CD8-positive, alpha-beta memory T cell (primary cell): ENCODE data around the gene PBX2. TPM values are rescaled to one million over a fixed set of nuclear protein-coding genes. Genes with fewer than 3 reads are reported as not detected.
A peak's percentile ranks its signal among the peaks of the same experiment; 100 is the strongest.
"Not testable (repeated sequence)": the region's sequence is repeated elsewhere in the genome, so short reads cannot be mapped to it uniquely, and the experiment has no call there.

Experiments
- CTCF ChIA-PET: fragments of 350-600 bp; sonication (Branson Sonifier 250); formaldehyde crosslinking; loops from one replicate; lab custom pipeline; 2021; ENCODE audit warnings: antibody characterized with exemption; lab: Charles Lee
- POLR2A ChIA-PET: fragments of 350-600 bp; sonication (Branson Sonifier 250); formaldehyde crosslinking; loops from one replicate; lab custom pipeline; 2021; ENCODE audit warnings: antibody characterized with exemption; lab: Charles Lee
- DNase-seq, 5 donors: peaks; one replicate each; pipeline versions ENCODE4 v3.0.0 to v3.0.0-alpha.2; 2020 to 2022; ENCODE audit warnings: mixed read lengths in 1 of 5
- H3K27ac ChIP-seq: one replicate; pipeline ENCODE4 v1.7.0; 2013; ENCODE audit warnings: low read depth, mild to moderate bottlenecking, low read length, moderate library complexity
- H3K27me3 ChIP-seq: 2 replicates; pipeline ENCODE4 v1.7.0; 2013; ENCODE audit warnings: low read length, mild to moderate bottlenecking; ENCODE audit not compliant: insufficient read depth, poor library complexity, severe bottlenecking
- H3K36me3 ChIP-seq: 2 replicates; pipeline ENCODE4 v1.7.0; 2013; ENCODE audit warnings: mild to moderate bottlenecking, low read length, moderate library complexity; ENCODE audit not compliant: insufficient read depth
- H3K4me1 ChIP-seq: 2 replicates; pipeline ENCODE4 v1.7.0; 2013; ENCODE audit warnings: mild to moderate bottlenecking, low read length, moderate library complexity; ENCODE audit not compliant: insufficient read depth
- H3K4me3 ChIP-seq: 2 replicates; pipeline ENCODE4 v1.7.0; 2013; ENCODE audit warnings: mild to moderate bottlenecking, low read length
- H3K9me3 ChIP-seq: 2 replicates; pipeline ENCODE4 v1.7.0; 2013; ENCODE audit warnings: mild to moderate bottlenecking, low read length
- H3K27ac Mint-ChIP-seq, 8 donors: one replicate each; pipeline ENCODE4 v1.8.0; 2020 to 2021; ENCODE audit warnings: mixed read lengths in 8 of 8, mild to moderate bottlenecking in 6 of 8, inconsistent platforms in 3 of 8, moderate library complexity in 3 of 8
- H3K27me3 Mint-ChIP-seq, 2 donors: one replicate each; pipeline ENCODE4 v1.8.0; 2020 to 2021; ENCODE audit warnings: mixed read lengths in 2 of 2, mild to moderate bottlenecking in 1 of 2, moderate library complexity in 1 of 2
- H3K36me3 Mint-ChIP-seq, 3 donors: one replicate each; pipeline ENCODE4 v1.8.0; 2020 to 2021; ENCODE audit warnings: mixed read lengths in 3 of 3, inconsistent platforms in 1 of 3, mild to moderate bottlenecking in 1 of 3
- H3K4me1 Mint-ChIP-seq, 3 donors: one replicate each; pipeline ENCODE4 v1.8.0; 2020 to 2021; ENCODE audit warnings: mixed read lengths in 3 of 3, inconsistent platforms in 1 of 3, mild to moderate bottlenecking in 1 of 3
- H3K4me3 Mint-ChIP-seq, 7 donors: one replicate each; pipeline ENCODE4 v1.8.0; 2020 to 2021; ENCODE audit warnings: mixed read lengths in 7 of 7, mild to moderate bottlenecking in 6 of 7, moderate library complexity in 4 of 7, inconsistent platforms in 2 of 7
- H3K9me3 Mint-ChIP-seq, 5 donors: one replicate each; pipeline ENCODE4 v1.8.0; 2020 to 2022; ENCODE audit warnings: mixed read lengths in 5 of 5, mild to moderate bottlenecking in 3 of 5, moderate library complexity in 2 of 5, inconsistent platforms in 1 of 5
- polyA plus RNA-seq: library from polyadenylated mRNA; unstranded; fragments of 300-500 nt; fragmentation: Illumina TruSeq; gene quantifications from one replicate; pipeline ENCODE4 v1.2.3, GENCODE V29; 2021
- total RNA-seq, 2 experiments: library from RNA; stranded (reverse); gene quantifications; one replicate each; pipeline ENCODE4 v1.2.3, GENCODE V29; 2021

The PBX2 gene
- total and polyA plus RNA-seq, 3 experiments from 2014 or later, result 2.2 to 69.4 (median 63.5) TPM

DNA sequence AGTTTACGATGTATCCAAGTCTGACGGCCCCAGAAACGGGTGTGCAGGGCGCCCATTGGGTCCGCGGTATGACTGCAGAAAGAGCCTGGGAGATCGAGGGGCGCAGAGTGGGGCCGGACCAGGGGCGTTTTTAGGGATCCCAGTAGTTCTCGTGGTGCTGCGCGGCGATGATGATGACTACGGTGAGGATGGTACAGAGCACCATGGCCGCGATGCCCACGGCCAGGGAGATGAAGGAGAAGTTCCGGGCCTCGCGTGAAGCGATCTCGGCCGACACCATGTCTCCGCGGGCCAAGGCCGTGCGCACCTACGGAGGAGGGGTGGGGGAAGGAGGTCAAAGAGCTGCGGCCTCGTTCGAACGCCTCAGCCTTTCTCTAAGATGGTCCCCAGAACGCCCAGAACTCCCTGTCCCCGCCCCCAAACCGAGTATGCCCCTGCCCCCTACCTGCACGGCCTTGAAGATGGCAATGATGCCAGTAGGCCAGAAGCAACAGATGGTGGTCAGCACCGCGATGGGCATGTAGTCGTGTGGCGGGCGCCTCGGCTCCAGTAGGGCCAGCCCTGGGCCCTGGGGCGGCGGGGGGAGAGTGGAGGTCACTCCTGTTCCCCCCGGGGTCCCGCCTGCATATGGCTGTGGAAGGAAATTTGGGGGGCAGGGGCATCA is 40.8 kb downstream of the PBX2 start:
- peak overlapping the region; percentile 28 to 88 (median 68) for H3K27ac Mint-ChIP-seq
- H3K9me3 ChIP-seq, result no peaks in the 10 kb centered on the region
- H3K9me3 Mint-ChIP-seq, result peaks cover 0 to 8% (median 0%) of the 10 kb centered on the region in 5 donors
- H3K4me1 ChIP-seq, result peaks cover 14% of the 10 kb centered on the region
- H3K36me3 ChIP-seq, result no peaks in the 10 kb centered on the region
- H3K4me3 ChIP-seq, result no peak overlapping the region
- peaks cover 0 to 8% (median 4%) of the 10 kb centered on the region in 3 donors for H3K36me3 Mint-ChIP-seq
- no peaks in the 10 kb centered on the region for H3K27me3 ChIP-seq
- H3K4me3 Mint-ChIP-seq, result peak overlapping the region; percentile 80 to 89 (median 84)
- peaks cover 29 to 47% of the 10 kb centered on the region in 2 donors for H3K27me3 Mint-ChIP-seq
- no peak overlapping the region for H3K27ac ChIP-seq
- peaks cover 39 to 58% (median 54%) of the 10 kb centered on the region in 3 donors for H3K4me1 Mint-ChIP-seq
- POLR2A ChIA-PET, result no interaction called here
- CTCF ChIA-PET, result interaction anchor here (1.1 to 2.0 kb wide), 3 partner anchors 11 to 46 kb away, joined by 3 to 9 read pairs (median 5); no protein-coding TSS in a partner anchor
- no peak for DNase-seq

DNA sequence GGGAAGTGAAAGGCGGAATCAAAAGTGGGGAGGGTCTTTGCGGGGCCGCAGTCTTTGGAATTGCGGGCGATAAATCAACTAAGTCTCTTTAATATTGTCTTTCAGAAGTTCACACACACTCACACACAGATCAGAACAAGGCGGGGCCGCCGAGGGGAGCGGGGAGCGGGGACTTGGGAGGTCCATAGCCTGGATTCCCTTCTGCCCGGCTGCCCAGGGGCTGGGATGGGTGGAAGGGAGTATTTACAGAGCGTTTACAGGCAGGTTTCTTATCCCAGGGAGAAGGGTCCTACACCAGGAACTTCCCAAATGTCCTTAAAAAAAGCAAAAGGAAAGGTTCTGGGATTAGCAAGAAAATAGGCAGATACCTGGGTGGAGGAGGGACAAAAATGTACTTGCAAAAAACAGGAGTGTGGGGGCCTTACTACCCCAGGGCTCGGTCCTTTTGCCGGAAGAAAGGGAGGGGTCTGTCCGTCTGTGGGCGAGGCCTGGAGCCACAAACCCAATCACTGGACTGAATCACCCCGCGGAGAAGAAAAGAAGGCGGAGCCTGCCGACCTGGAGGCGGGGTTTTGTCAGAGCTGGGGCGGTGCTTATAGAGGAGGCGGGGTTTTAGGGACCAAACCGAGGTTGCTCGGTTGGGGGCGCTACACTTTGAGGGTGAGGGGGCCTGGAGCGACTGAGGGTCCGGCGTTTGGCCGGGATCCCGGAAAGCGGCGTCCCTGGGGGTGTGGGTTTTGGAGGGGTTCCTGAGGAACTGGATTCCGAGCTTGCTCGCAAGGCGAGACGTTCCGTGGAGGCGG is 41.5 kb downstream of the PBX2 start:
- ChIA-PET CTCF (interaction anchor here (1.0 to 2.0 kb wide), 4 partner anchors 10 to 97 kb away, joined by 3 to 9 read pairs (median 4); no protein-coding TSS in a partner anchor), POLR2A (no interaction called here)
- H3K4me1 ChIP-seq, result peaks cover 14% of the 10 kb centered on the region
- Mint-ChIP-seq H3K36me3 (peaks cover 0 to 8% (median 0%) of the 10 kb centered on the region in 3 donors), H3K27me3 (peaks cover 29 to 47% of the 10 kb centered on the region in 2 donors), H3K4me1 (peaks cover 33 to 52% (median 48%) of the 10 kb centered on the region in 3 donors), H3K4me3 (peak overlapping the region; percentile 80 to 89 (median 84)), H3K9me3 (peaks cover 0 to 8% (median 0%) of the 10 kb centered on the region in 5 donors), H3K27ac (peak overlapping the region; percentile 28 to 90 (median 68))
- no peaks in the 10 kb centered on the region for H3K9me3 ChIP-seq
- no peaks in the 10 kb centered on the region for H3K27me3 ChIP-seq
- H3K36me3 ChIP-seq, result no peaks in the 10 kb centered on the region
- peak; percentile 37 to 80 (median 58) for DNase-seq
- H3K27ac ChIP-seq, result no peak overlapping the region
- H3K4me3 ChIP-seq, result no peak overlapping the region

DNA sequence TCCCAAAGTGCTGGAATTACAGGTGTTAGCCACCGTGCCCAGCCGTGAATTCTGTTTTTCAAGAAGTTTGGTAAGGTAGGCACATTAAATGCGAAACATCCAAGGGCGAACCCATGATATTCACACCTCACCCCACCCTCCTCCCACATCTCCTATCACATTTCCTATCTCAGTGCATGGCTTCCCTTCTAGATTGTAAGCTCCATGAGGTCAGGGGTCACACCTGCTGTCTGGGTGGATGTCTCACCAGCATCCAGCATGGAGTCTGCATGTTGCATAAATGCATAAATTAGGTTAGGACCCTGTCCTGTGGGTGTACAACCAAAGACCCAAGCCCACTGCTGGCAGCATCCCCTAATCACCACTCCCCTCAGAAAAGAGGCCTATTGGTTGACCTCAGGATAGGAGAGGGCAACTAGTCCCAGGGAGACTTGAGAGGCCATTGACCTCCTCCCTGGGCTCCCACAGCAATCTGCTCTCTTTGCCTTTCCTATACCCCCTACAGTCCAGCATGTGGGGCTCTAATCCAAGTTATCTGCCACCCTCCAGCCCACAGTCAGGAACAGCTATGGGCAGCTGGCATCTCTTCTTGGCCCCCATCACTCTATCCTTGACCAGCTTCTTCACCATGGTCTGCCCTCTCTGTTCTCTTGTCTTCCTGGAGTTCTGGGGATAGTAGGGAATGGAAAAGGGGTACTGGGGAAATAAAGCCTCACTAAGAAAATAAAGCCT is 42.4 kb downstream of the PBX2 start:
- Mint-ChIP-seq H3K4me1 (peaks cover 26 to 43% (median 40%) of the 10 kb centered on the region in 3 donors), H3K27ac (peak overlapping the region in 3 of 8 donors; percentile 5 to 90 (median 51)), H3K27me3 (peaks cover 29 to 47% of the 10 kb centered on the region in 2 donors), H3K36me3 (peaks cover 0 to 8% (median 0%) of the 10 kb centered on the region in 3 donors), H3K9me3 (peaks cover 0 to 8% (median 0%) of the 10 kb centered on the region in 5 donors), H3K4me3 (peak overlapping the region in 3 of 7 donors; percentile 86 to 89 (median 86))
- CTCF ChIA-PET, result interaction anchor here (0.6 to 2.0 kb wide), 5 partner anchors 9 to 600 kb away, joined by 3 to 9 read pairs (median 3); no protein-coding TSS in a partner anchor
- Histone ChIP-seq H3K36me3 (no peaks in the 10 kb centered on the region), H3K4me3 (no peak overlapping the region), H3K9me3 (no peaks in the 10 kb centered on the region), H3K27me3 (no peaks in the 10 kb centered on the region), H3K27ac (no peak overlapping the region), H3K4me1 (peaks cover 6% of the 10 kb centered on the region)
- no peak for DNase-seq
- POLR2A ChIA-PET, result no interaction called here

DNA sequence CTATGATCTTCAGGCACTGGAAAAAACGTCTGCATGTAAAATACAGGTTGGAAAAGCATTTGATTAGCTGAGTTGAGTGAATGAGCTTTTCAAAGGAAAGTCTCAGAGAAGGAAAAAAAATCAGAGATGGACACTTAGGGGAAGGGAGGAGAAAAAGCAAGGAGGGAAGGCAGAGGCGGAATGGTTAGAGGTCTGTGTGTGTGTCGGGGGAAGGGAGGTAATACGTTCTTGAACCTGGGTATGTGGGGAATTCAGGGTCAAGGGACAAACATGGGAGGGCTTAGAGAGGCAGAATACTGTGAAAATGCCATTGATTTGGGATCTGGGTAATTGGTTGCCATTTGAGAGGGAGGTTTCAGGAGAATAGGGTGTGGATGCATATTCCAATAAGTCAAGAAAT is 43.3 kb downstream of the PBX2 start:
- CTCF ChIA-PET, result no interaction called here

DNA sequence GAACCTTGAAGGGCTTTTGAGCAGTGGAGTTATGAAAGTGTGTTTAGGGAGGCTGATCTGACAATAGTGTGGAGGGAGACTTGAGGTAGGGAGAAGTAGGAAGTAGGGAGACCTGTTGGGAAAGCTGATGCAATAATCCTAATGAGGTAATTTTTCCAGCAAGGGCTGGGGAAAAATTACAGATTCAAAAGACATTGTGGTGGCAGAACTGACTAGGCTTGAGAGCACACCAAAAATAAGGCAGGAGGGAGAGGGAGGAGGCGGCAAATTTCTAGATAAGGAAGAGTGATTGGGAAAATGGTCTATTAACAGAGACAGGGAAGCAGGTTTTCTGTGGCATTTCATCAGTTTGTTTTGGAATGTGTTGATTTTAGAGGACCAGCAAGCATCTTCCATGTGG is 43.7 kb downstream of the PBX2 start:
- H3K27ac Mint-ChIP-seq, result no peak overlapping the region
- peaks cover 0 to 8% (median 0%) of the 10 kb centered on the region in 3 donors for H3K36me3 Mint-ChIP-seq
- no peak for DNase-seq
- Histone ChIP-seq H3K27me3 (no peaks in the 10 kb centered on the region), H3K9me3 (no peaks in the 10 kb centered on the region), H3K4me3 (no peak overlapping the region), H3K27ac (no peak overlapping the region), H3K4me1 (no peaks in the 10 kb centered on the region), H3K36me3 (no peaks in the 10 kb centered on the region)
- CTCF ChIA-PET, result no interaction called here
- H3K27me3 Mint-ChIP-seq, result peaks cover 28 to 53% of the 10 kb centered on the region in 2 donors
- H3K4me3 Mint-ChIP-seq, result peak overlapping the region in 1 of 7 donors; percentile 0
- H3K4me1 Mint-ChIP-seq, result peaks cover 23 to 36% (median 33%) of the 10 kb centered on the region in 3 donors
- H3K9me3 Mint-ChIP-seq, result peaks cover 0 to 8% (median 0%) of the 10 kb centered on the region in 5 donors
- POLR2A ChIA-PET, result interaction anchor here (0.6 kb wide), 1 partner anchor 11 kb away, joined by 4 read pairs; no protein-coding TSS in a partner anchor

More for the DNA sequence above, 43.3 kb downstream of the PBX2 start:
- Histone ChIP-seq H3K36me3 (no peaks in the 10 kb centered on the region), H3K27me3 (no peaks in the 10 kb centered on the region), H3K4me1 (no peaks in the 10 kb centered on the region), H3K4me3 (no peak overlapping the region), H3K9me3 (no peaks in the 10 kb centered on the region), H3K27ac (no peak overlapping the region)
- DNase-seq, result no peak
- no peak overlapping the region for H3K4me3 Mint-ChIP-seq
- H3K27me3 Mint-ChIP-seq, result peaks cover 29 to 51% of the 10 kb centered on the region in 2 donors
- POLR2A ChIA-PET, result no interaction called here
- peaks cover 0 to 8% (median 0%) of the 10 kb centered on the region in 5 donors for H3K9me3 Mint-ChIP-seq
- H3K36me3 Mint-ChIP-seq, result peaks cover 0 to 8% (median 0%) of the 10 kb centered on the region in 3 donors
- no peak overlapping the region for H3K27ac Mint-ChIP-seq
- peaks cover 23 to 38% (median 35%) of the 10 kb centered on the region in 3 donors for H3K4me1 Mint-ChIP-seq

DNA sequence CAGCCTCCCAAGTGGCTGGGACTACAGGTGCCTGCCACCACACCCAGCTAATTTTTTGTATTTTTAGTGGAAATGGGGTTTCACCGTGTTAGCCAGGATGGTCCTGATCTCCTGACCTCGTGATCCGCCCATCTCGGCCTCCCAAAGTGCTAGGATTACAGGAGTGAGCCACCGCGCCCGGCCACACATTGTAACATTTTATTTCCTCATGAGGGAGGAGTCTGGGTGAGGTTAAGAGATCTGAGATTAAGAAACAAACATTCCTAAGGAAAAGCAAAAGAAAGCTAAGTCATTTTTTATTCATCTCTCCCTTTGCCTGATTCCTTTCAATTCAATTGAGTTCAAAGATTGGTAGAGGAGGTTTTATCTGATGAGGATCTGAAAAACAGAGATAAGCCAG is 45.8 kb downstream of the PBX2 start:
- peaks cover 16 to 26% (median 20%) of the 10 kb centered on the region in 3 donors for H3K4me1 Mint-ChIP-seq
- H3K27ac ChIP-seq, H3K27ac Mint-ChIP-seq, POLR2A ChIA-PET, H3K4me1 ChIP-seq, H3K36me3 Mint-ChIP-seq, DNase-seq, H3K36me3 ChIP-seq, H3K9me3 ChIP-seq, H3K4me3 ChIP-seq, H3K4me3 Mint-ChIP-seq, H3K9me3 Mint-ChIP-seq, H3K27me3 ChIP-seq: not testable (repeated sequence)
- CTCF ChIA-PET, result interaction anchor here (1.1 kb wide), 1 partner anchor 18 kb away, joined by 3 read pairs; no protein-coding TSS in a partner anchor
- H3K27me3 Mint-ChIP-seq, result peaks cover 24 to 42% of the 10 kb centered on the region in 2 donors

DNA sequence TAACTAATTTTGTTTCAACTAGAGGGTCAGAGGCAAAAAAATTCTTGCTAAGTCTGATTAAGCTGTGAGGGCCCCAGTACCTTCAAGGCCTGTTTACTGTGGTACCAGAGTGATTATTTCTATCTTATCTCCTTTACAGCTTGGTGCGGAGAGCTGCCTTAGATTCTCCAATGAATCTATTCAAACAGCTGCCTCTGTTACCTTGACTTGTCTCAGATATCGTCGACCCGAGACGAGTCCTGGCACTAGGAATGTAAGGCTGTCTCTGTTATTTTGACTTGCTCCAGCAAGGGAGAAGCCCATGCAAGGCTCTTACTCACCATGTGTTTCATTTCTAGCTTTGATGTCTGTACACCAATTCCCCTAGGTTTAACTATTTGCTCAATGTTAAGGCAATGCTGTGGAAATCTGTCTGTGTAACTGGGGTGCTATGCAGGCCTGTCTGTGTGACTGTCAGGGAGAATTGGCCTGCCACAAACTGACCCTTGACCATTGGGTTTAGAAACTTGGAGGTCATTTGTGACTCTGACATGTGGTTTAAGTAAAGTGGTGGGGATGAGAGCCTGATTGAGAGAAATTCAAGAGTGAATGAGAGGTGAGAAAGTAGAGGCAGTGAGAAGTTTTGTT is 49.5 kb downstream of the PBX2 start:
- Mint-ChIP-seq H3K27ac (peak overlapping the region in 1 of 8 donors; percentile 63), H3K36me3 (no peaks in the 10 kb centered on the region), H3K27me3 (peaks cover 11% of the 10 kb centered on the region in 2 donors), H3K9me3 (no peaks in the 10 kb centered on the region), H3K4me1 (no peaks in the 10 kb centered on the region), H3K4me3 (no peak overlapping the region)
- no peaks in the 10 kb centered on the region for H3K36me3 ChIP-seq
- H3K4me3 ChIP-seq, result no peak overlapping the region
- no peaks in the 10 kb centered on the region for H3K4me1 ChIP-seq
- CTCF ChIA-PET, result no interaction called here
- POLR2A ChIA-PET, result no interaction called here
- no peaks in the 10 kb centered on the region for H3K9me3 ChIP-seq
- H3K27me3 ChIP-seq, result no peaks in the 10 kb centered on the region
- DNase-seq, result no peak
- no peak overlapping the region for H3K27ac ChIP-seq
